ENCODE measurements around the gene LRMDA.

- no peak for TF ChIP-seq FOXM1 (IDR thresholded peaks at IDR 0.05; ENCODE audit: borderline replicate concordance, low read depth)
- no peak for TF ChIP-seq REST (IDR thresholded peaks at IDR 0.05; ENCODE audit: low read depth)
- no peak for TF ChIP-seq TAF1 (IDR thresholded peaks at IDR 0.05; ENCODE audit: low read depth)
- TF ChIP-seq NFIC (IDR thresholded peaks at IDR 0.05): no peak
- no peak for TF ChIP-seq RAD21 (IDR thresholded peaks at IDR 0.05; ENCODE audit: low read depth)
- TF ChIP-seq EGR1 (IDR thresholded peaks at IDR 0.05): no peak
- TF ChIP-seq USF1 (IDR thresholded peaks at IDR 0.05): no peak
These were observed 871.7 kb downstream of the LRMDA start for GRCh38 chr10:76302961-76303630.

Data from Ishikawa (cell line).